ENCODE results near the gene ASB7. TPM values are rescaled to one million over a fixed set of nuclear protein-coding genes. Genes with fewer than 3 reads are reported as not detected.

ASB7 gene
- total and polyA plus RNA-seq, 2 experiments from 2014 or later: 10.3 to 17.5 TPM

GRCh38 chr15:100559330-100559729, 43.1 kb upstream of the ASB7 start:
- TF ChIP-seq EZH2 (IDR thresholded peaks at IDR 0.05; ENCODE audit: borderline replicate concordance): no peak
- TF ChIP-seq CTCF (IDR thresholded peaks at IDR 0.05; ENCODE audit: poor library complexity): no peak
- no peak for TF ChIP-seq EZH2phosphoT487 (IDR thresholded peaks at IDR 0.05; ENCODE audit: low read depth, severe bottlenecking, unreplicated experiment)
- H3K27me3 ChIP-seq: no peaks in the 10 kb centered on the region
- no peak overlapping the region for H3K4me3 ChIP-seq
- H3K4me2 ChIP-seq: no peak overlapping the region
- H3K27ac ChIP-seq: no peak overlapping the region
- WGBS (ENCODE audit: low lambda C conversion rate, missing lambda C conversion rate): 91% methylated on average over 2 of the region's 2 CpGs
- H3K79me2 ChIP-seq: no peaks in the 10 kb centered on the region
- no peak overlapping the region for H2AFZ ChIP-seq
- H3K9me3 ChIP-seq (ENCODE audit: low read depth): no peaks in the 10 kb centered on the region
- H3K4me1 ChIP-seq (ENCODE audit: insufficient read depth): no peaks in the 10 kb centered on the region
- H3K9me2 ChIP-seq (replicated peaks; ENCODE audit: insufficient read depth): no peaks in the 10 kb centered on the region
- DNase-seq (ENCODE audit: low spot score): peak; percentile 9
- no peaks in the 10 kb centered on the region for H3K36me3 ChIP-seq (replicated peaks; ENCODE audit: insufficient read depth, low read depth)
- no peaks in the 10 kb centered on the region for H4K20me1 ChIP-seq (ENCODE audit: insufficient read depth, poor library complexity, severe bottlenecking)

- no peak overlapping the region for H3K4me2 ChIP-seq
- H3K4me3 ChIP-seq: no peak overlapping the region
- no peak overlapping the region for H3K27ac ChIP-seq
- DNase-seq (ENCODE audit: low spot score): no peak
- no peak for TF ChIP-seq EZH2phosphoT487 (IDR thresholded peaks at IDR 0.05; ENCODE audit: low read depth, severe bottlenecking, unreplicated experiment)
- H3K9me3 ChIP-seq (ENCODE audit: low read depth): no peaks in the 10 kb centered on the region
- no peaks in the 10 kb centered on the region for H4K20me1 ChIP-seq (ENCODE audit: insufficient read depth, poor library complexity, severe bottlenecking)
- no peaks in the 10 kb centered on the region for H3K4me1 ChIP-seq (ENCODE audit: insufficient read depth)
- no peaks in the 10 kb centered on the region for H3K9me2 ChIP-seq (replicated peaks; ENCODE audit: insufficient read depth)
- no peaks in the 10 kb centered on the region for H3K36me3 ChIP-seq (replicated peaks; ENCODE audit: insufficient read depth, low read depth)
- no peak overlapping the region for H2AFZ ChIP-seq
- H3K27me3 ChIP-seq: no peaks in the 10 kb centered on the region
- H3K79me2 ChIP-seq: no peaks in the 10 kb centered on the region
Measured at GRCh38 chr15:100560323-100560722, 42.1 kb upstream of the ASB7 start.

GRCh38 chr15:100565591-100565990, 36.8 kb upstream of the ASB7 start:
- H3K4me1 ChIP-seq (ENCODE audit: insufficient read depth): no peaks in the 10 kb centered on the region
- 92% methylated on average over 3 of the region's 3 CpGs for WGBS (ENCODE audit: low lambda C conversion rate, missing lambda C conversion rate)
- H3K36me3 ChIP-seq (replicated peaks; ENCODE audit: insufficient read depth, low read depth): no peaks in the 10 kb centered on the region
- H3K27ac ChIP-seq: no peak overlapping the region
- H3K9me2 ChIP-seq (replicated peaks; ENCODE audit: insufficient read depth): no peaks in the 10 kb centered on the region
- no peaks in the 10 kb centered on the region for H3K27me3 ChIP-seq
- DNase-seq (ENCODE audit: low spot score): no peak
- H2AFZ ChIP-seq: no peak overlapping the region
- no peak for TF ChIP-seq EZH2 (IDR thresholded peaks at IDR 0.05; ENCODE audit: borderline replicate concordance)
- no peak for TF ChIP-seq CTCF (IDR thresholded peaks at IDR 0.05; ENCODE audit: poor library complexity)
- no peak for TF ChIP-seq EZH2phosphoT487 (IDR thresholded peaks at IDR 0.05; ENCODE audit: low read depth, severe bottlenecking, unreplicated experiment)
- no peaks in the 10 kb centered on the region for H3K79me2 ChIP-seq
- H3K9me3 ChIP-seq (ENCODE audit: low read depth): no peaks in the 10 kb centered on the region
- H3K4me3 ChIP-seq: no peak overlapping the region
- H4K20me1 ChIP-seq (ENCODE audit: insufficient read depth, poor library complexity, severe bottlenecking): no peaks in the 10 kb centered on the region
- no peak overlapping the region for H3K4me2 ChIP-seq

GRCh38 chr15:100566850-100567628, 35.4 kb upstream of the ASB7 start:
- no peaks in the 10 kb centered on the region for H3K4me1 ChIP-seq (ENCODE audit: insufficient read depth)
- H2AFZ ChIP-seq: no peak overlapping the region
- no peak overlapping the region for H3K4me3 ChIP-seq
- H4K20me1 ChIP-seq (ENCODE audit: insufficient read depth, poor library complexity, severe bottlenecking): no peaks in the 10 kb centered on the region
- no peak for DNase-seq (ENCODE audit: low spot score)
- H3K9me3 ChIP-seq (ENCODE audit: low read depth): no peaks in the 10 kb centered on the region
- no peaks in the 10 kb centered on the region for H3K27me3 ChIP-seq
- H3K27ac ChIP-seq: no peak overlapping the region
- no peaks in the 10 kb centered on the region for H3K79me2 ChIP-seq
- TF ChIP-seq EZH2 (IDR thresholded peaks at IDR 0.05; ENCODE audit: borderline replicate concordance) (no peak), EZH2phosphoT487 (IDR thresholded peaks at IDR 0.05; ENCODE audit: low read depth, severe bottlenecking, unreplicated experiment) (no peak), CTCF (IDR thresholded peaks at IDR 0.05; ENCODE audit: poor library complexity) (no peak)
- no peak overlapping the region for H3K4me2 ChIP-seq
- H3K36me3 ChIP-seq (replicated peaks; ENCODE audit: insufficient read depth, low read depth): no peaks in the 10 kb centered on the region
- 98% methylated on average over 6 of the region's 6 CpGs for WGBS (ENCODE audit: low lambda C conversion rate, missing lambda C conversion rate)
- H3K9me2 ChIP-seq (replicated peaks; ENCODE audit: insufficient read depth): no peaks in the 10 kb centered on the region

Measured in hepatocyte (in vitro differentiated cells).